B cell (primary cell): ENCODE results near the gene CHST2. TPM values are rescaled to one million over a fixed set of nuclear protein-coding genes. Genes with fewer than 3 reads are reported as not detected.

Experiments
- ATAC-seq: fragments of 200-7000 bp; cut with Tn5 transposase; one replicate; pipeline ENCODE4 v1.10.0; 2021; ENCODE audit warnings: low read depth, mild to moderate bottlenecking, moderate number of reproducible peaks, moderate library complexity
- CTCF ChIA-PET: fragments of 350-600 bp; sonication (Branson Sonifier 250); formaldehyde crosslinking; loops from one replicate; lab custom pipeline; 2021; ENCODE audit warnings: antibody characterized with exemption, inconsistent platforms; lab: Charles Lee
- POLR2A ChIA-PET: fragments of 350-600 bp; sonication (Branson Sonifier 250); formaldehyde crosslinking; loops from one replicate; lab custom pipeline; 2021; ENCODE audit warnings: antibody characterized with exemption; lab: Charles Lee
- DNase-seq: peaks from one replicate; pipeline ENCODE4 v3.0.0; 2013
- H2AFZ ChIP-seq: 2 replicates; pipeline ENCODE4 v1.6.1; 2012; ENCODE audit warnings: mild to moderate bottlenecking, low read depth, low read length; ENCODE audit not compliant: insufficient read depth, poor library complexity, severe bottlenecking
- H3K27ac ChIP-seq, 2 donors: 1 replicate in 1 of 2; 2 replicates in 1 of 2; pipeline ENCODE4 v1.5.1; 2012 to 2013; ENCODE audit warnings: low read length in 2 of 2, mild to moderate bottlenecking in 2 of 2, moderate library complexity in 1 of 2
- H3K27me3 ChIP-seq, 4 experiments: fragments of 200-600 bp in 1 of 4; sonication (generic) in 1 of 4; replicated peaks in 1 of 4; 1 replicate in 2 of 4; 2 replicates in 2 of 4; pipeline versions ENCODE4 v1.6.1 to v1.7.0; 2013 to 2016; ENCODE audit warnings: low read length in 3 of 4, mild to moderate bottlenecking in 2 of 4, mixed read lengths in 1 of 4, moderate library complexity in 1 of 4; ENCODE audit not compliant: insufficient read depth in 4 of 4, control insufficient read depth in 3 of 4; ENCODE audit errors: control extremely low read depth in 1 of 4
- H3K36me3 ChIP-seq, 2 experiments: replicated peaks in 1 of 2; 1 replicate in 1 of 2; 2 replicates in 1 of 2; pipeline versions ENCODE4 v1.6.1 to v1.7.1; 2013; ENCODE audit warnings: low read length in 1 of 2; ENCODE audit not compliant: insufficient read depth in 2 of 2, control insufficient read depth in 1 of 2; ENCODE audit errors: control extremely low read depth in 1 of 2, extremely low read depth in 1 of 2
- H3K4me1 ChIP-seq, 2 donors: fragments of 200-600 bp in 1 of 2; sonication (generic) in 1 of 2; 1 replicate in 1 of 2; 2 replicates in 1 of 2; pipeline versions ENCODE4 v1.5.1 to v1.6.1; 2013 to 2017; ENCODE audit warnings: low read length in 2 of 2; ENCODE audit not compliant: control insufficient read depth in 2 of 2, insufficient read depth in 2 of 2
- H3K4me2 ChIP-seq: replicated peaks from 2 replicates; pipeline ENCODE3; 2012; ENCODE audit warnings: mild to moderate bottlenecking, low read depth, low read length; ENCODE audit not compliant: poor library complexity, severe bottlenecking
- H3K4me3 ChIP-seq, 5 experiments: fragments of 200-600 bp in 1 of 5; sonication (generic) in 1 of 5; 1 replicate in 3 of 5; 2 replicates in 2 of 5; pipeline versions ENCODE4 v1.5.1 to v1.7.0; 2011 to 2016; ENCODE audit warnings: low read length in 4 of 5, mild to moderate bottlenecking in 4 of 5, low read depth in 2 of 5, control low read depth in 1 of 5, moderate library complexity in 1 of 5; ENCODE audit not compliant: insufficient read depth in 1 of 5; ENCODE audit errors: control extremely low read depth in 1 of 5, extremely low read depth in 1 of 5
- H3K79me2 ChIP-seq: fragments of 200-600 bp; sonication (generic); one replicate; pipeline ENCODE4 v1.6.0; 2016; ENCODE audit warnings: low read length; ENCODE audit not compliant: control insufficient read depth, insufficient read depth
- H3K9ac ChIP-seq: fragments of 200-600 bp; sonication (generic); 2 replicates; pipeline ENCODE4 v1.6.1; 2017; ENCODE audit warnings: mild to moderate bottlenecking, low read length, moderate library complexity
- H3K9me3 ChIP-seq, 3 donors: one replicate each; pipeline versions ENCODE4 v1.6.1 to v1.7.1; 2013; ENCODE audit warnings: low read length in 2 of 3; ENCODE audit not compliant: control insufficient read depth in 2 of 3, insufficient read depth in 1 of 3; ENCODE audit errors: control extremely low read depth in 1 of 3
- H4K20me1 ChIP-seq: 2 replicates; pipeline ENCODE4 v1.6.0; 2012; ENCODE audit warnings: mild to moderate bottlenecking, low read length; ENCODE audit not compliant: insufficient read depth, control insufficient read depth, poor library complexity, severe bottlenecking
- H3K27ac Mint-ChIP-seq: one replicate; pipeline ENCODE4 v1.8.0; 2021; ENCODE audit warnings: mixed read lengths
- H3K27me3 Mint-ChIP-seq: one replicate; pipeline ENCODE4 v1.8.0; 2021; ENCODE audit warnings: mixed read lengths
- H3K4me1 Mint-ChIP-seq: one replicate; pipeline ENCODE4 v1.8.0; 2021; ENCODE audit warnings: mixed read lengths
- H3K4me3 Mint-ChIP-seq: one replicate; pipeline ENCODE4 v1.8.0; 2021; ENCODE audit warnings: mixed read lengths
- H3K9me3 Mint-ChIP-seq: one replicate; pipeline ENCODE4 v1.8.0; 2022; ENCODE audit warnings: mixed read lengths; ENCODE audit not compliant: insufficient read depth
- CTCF ChIP-seq: fragments of 200-600 bp; IDR thresholded peaks from one replicate; pipeline ENCODE4 v1.8.0; 2022; ENCODE audit warnings: antibody characterized with exemption, mild to moderate bottlenecking
- EZH2 ChIP-seq: IDR thresholded peaks from 2 replicates; pipeline ENCODE4 v1.6.1; 2012; ENCODE audit warnings: borderline replicate concordance, low read depth, mild to moderate bottlenecking, moderate library complexity, low read length; ENCODE audit not compliant: insufficient read depth, poor library complexity, severe bottlenecking
- WGBS: methylation state at CpG from one replicate; pipeline ENCODE4 v1.1.5; 2013; ENCODE audit warnings: missing lambda C conversion rate; ENCODE audit not compliant: insufficient coverage; 5-methylcytosine and 5-hydroxymethylcytosine counted together
- intact Hi-C: fragments of 100-400 bp; cut with micrococcal nuclease; formaldehyde crosslinking; loops from one replicate; pipeline ENCODE4 v1.10.0; 2022
- polyA plus RNA-seq: library from polyadenylated mRNA; depleted of rRNA; stranded (reverse); fragments of >200 nt; gene quantifications from 2 replicates; pipeline ENCODE4 v1.2.3, GENCODE V29; 2012
- total RNA-seq, 2 donors: library from RNA; stranded (reverse); fragments of 120-200 nt in 1 of 2; gene quantifications; 1 replicate in 1 of 2; 2 replicates in 1 of 2; pipeline versions ENCODE4 v1.2.3 to v1.2.4, GENCODE V29; 2013 to 2022

Gene CHST2
- total and polyA plus RNA-seq, 2 donors (not counting 1 experiment from before 2014, with no cell fraction given), result 5.2 to 25.0 TPM

GRCh38 chr3:143168855-143169192, 49.3 kb downstream of the CHST2 start:
- Mint-ChIP-seq H3K9me3 (no peaks in the 10 kb centered on the region), H3K27me3 (no peaks in the 10 kb centered on the region), H3K27ac (no peak overlapping the region), H3K4me1 (peaks cover 48% of the 10 kb centered on the region), H3K4me3 (no peak overlapping the region)
- ATAC-seq (no peak), DNase-seq (no peak)
- Histone ChIP-seq H3K4me3 (no peak overlapping the region), H3K79me2 (no peaks in the 10 kb centered on the region), H3K36me3 (no peaks in the 10 kb centered on the region), H3K27ac (no peak overlapping the region), H4K20me1 (no peaks in the 10 kb centered on the region), H3K4me1 (peaks cover 30 to 32% of the 10 kb centered on the region in 2 donors), H2AFZ (no peak overlapping the region), H3K4me2 (no peak overlapping the region), H3K9ac (no peak overlapping the region), H3K27me3 (no peaks in the 10 kb centered on the region), H3K9me3 (peaks cover 0 to 6% (median 0%) of the 10 kb centered on the region in 3 donors)
- TF ChIP-seq EZH2 (no peak), CTCF (no peak)
- WGBS, result 100% methylated on average over 1 of the region's 2 CpGs
- POLR2A ChIA-PET, result no interaction called here
- CTCF ChIA-PET, result interaction anchor here (1.0 kb wide), 1 partner anchor 506 kb away, joined by 3 read pairs; no protein-coding TSS in a partner anchor
- intact Hi-C loops, result no loop called here

- H3K4me3 Mint-ChIP-seq, result peak overlapping the region; percentile 27
- no peaks in the 10 kb centered on the region for H4K20me1 ChIP-seq
- H3K27ac ChIP-seq, result no peak overlapping the region
- no peak overlapping the region for H3K9ac ChIP-seq
- intact Hi-C loops, result no loop called here
- no peak overlapping the region for H3K4me3 ChIP-seq
- no peaks in the 10 kb centered on the region for H3K27me3 ChIP-seq
- DNase-seq (no peak), ATAC-seq (no peak)
- H3K4me1 ChIP-seq, result peaks cover 30 to 32% of the 10 kb centered on the region in 2 donors
- peaks cover 40% of the 10 kb centered on the region for H3K4me1 Mint-ChIP-seq
- H3K79me2 ChIP-seq, result no peaks in the 10 kb centered on the region
- H2AFZ ChIP-seq, result peak overlapping the region; percentile 43
- no peaks in the 10 kb centered on the region for H3K27me3 Mint-ChIP-seq
- peak overlapping the region; percentile 53 for H3K27ac Mint-ChIP-seq
- TF ChIP-seq EZH2 (no peak), CTCF (no peak)
- H3K4me2 ChIP-seq, result peak overlapping the region; percentile 24
- WGBS, result 0% methylated on average over 3 of the region's 6 CpGs
- H3K36me3 ChIP-seq, result no peaks in the 10 kb centered on the region
- peaks cover 0 to 9% (median 0%) of the 10 kb centered on the region in 3 donors for H3K9me3 ChIP-seq
- H3K9me3 Mint-ChIP-seq, result no peaks in the 10 kb centered on the region
- ChIA-PET POLR2A (no interaction called here), CTCF (no interaction called here)
Observed at GRCh38 chr3:143170074-143170473, 50.5 kb downstream of the CHST2 start.
